Frontal cortex (tissue), 4 donors: ENCODE results near the gene CHAD. TPM values are rescaled to one million over a fixed set of nuclear protein-coding genes. Genes with fewer than 3 reads are reported as not detected.

Experiments used
- DNase-seq, 2 donors: peaks; one replicate each; pipeline ENCODE4 v3.0.0; 2012; ENCODE audit warnings: low spot score in 2 of 2
- FAIRE-seq: peaks from 2 replicates; lab custom pipeline; 2012; peaks lifted over from hg19 to GRCh38; lab: Jason Lieb, UNC
- total RNA-seq: library from RNA; depleted of rRNA; stranded (reverse); fragments of >200 nt; gene quantifications from one replicate; pipeline ENCODE4 v1.2.3, GENCODE V29; 2014
- donor health status: control.
- donor health status: control.
- donor health status: control.

Gene CHAD
- not detected for total RNA-seq

DNA sequence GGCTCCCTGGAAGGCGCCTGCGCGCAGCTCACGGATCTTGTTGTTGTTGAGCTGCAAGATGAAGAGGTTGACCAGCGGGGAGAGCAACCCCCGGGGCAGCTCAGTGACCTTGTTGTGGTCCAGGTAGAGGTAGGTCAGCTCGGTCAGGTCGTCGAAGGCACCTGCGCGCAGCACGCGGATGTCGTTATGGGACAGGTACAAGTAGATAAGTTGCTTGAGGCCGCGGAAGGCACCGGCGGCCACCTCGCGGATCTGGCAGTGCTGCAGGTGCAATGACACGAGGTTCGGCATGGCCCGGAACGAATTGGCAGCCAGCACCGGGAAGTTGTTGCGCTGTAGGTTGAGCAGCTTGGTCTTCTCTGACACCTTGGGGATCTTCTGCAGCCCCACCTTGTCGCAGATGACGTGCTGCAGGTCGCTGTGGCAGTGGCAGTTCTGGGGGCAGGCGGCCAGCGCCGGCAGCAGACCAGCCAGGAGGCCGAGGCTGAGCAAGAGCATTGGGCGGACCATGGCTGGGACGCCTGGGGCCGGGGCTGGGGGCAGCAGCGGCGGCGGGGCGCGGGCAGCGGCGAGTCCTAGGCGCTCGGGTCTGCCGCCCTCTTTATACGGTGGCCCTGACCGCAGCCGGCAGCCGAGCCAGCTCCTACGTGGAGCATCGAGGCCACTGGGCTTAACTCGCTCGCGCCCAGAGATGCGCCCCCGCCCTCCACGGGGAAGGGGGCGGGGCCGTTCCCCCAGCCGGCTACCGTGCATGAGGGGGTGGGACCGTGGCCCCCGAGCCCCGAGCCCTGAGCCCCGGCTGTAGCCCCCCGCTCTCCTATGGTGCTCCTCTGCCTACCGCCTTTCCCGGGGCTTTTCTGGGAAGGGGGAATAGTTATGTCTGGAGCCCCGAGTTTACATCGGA is at the start of gene CHAD:
CHAD (minus strand) TSS at position 577 of the 904 bp plus-strand sequence; CDS start at position 510, 67 bp downstream.
- peak; percentile 40 to 59 for DNase-seq
- FAIRE-seq, result no peak

GRCh38 chr17:50517504-50518383 is 49.1 kb upstream of the CHAD start:
- DNase-seq (no peak), FAIRE-seq (no peak)

DNA sequence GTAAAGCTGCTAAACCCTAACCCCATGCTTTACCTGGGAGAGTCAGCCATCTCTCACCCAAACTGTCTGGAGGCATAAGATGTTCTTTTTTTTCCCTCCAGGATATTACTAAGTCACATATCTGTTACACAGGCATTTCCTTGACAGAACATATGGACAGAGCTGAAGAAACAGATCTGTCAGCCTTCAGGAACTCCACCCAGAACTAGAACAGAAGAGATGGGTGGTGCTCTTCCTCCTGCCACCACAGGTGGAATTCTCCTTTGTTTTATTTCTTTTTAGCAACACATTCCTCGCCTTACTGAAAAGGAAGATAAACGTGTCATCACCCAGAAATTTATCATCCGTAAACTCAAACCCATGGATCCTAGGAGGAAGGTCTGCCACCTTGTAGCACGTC is 48.3 kb upstream of the CHAD start:
- no peak for FAIRE-seq
- DNase-seq, result no peak

- FAIRE-seq, result no peak
- no peak for DNase-seq
These were observed 46.4 kb upstream of the CHAD start for GRCh38 chr17:50514936-50515702.

DNA sequence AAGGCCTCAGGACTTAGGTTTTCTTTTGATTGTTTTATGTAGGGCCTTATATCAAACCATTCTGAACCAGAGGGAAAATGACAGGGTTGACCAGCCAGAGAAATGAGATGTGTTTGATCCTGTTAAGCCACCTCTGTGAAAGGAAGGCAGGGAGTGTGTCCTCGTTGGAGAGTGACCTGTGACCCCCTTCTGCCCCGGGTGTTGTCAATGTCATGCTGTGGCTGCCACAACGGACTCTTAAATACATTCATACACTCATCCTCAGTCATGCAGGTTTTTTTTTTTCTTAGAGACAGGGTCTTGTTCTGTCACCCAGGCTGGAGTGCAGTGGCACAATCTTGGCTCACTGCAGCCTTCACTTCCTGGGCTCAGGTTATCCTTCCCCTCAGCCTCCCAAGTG is 45.7 kb upstream of the CHAD start:
- FAIRE-seq, result no peak
- DNase-seq, result no peak

DNA sequence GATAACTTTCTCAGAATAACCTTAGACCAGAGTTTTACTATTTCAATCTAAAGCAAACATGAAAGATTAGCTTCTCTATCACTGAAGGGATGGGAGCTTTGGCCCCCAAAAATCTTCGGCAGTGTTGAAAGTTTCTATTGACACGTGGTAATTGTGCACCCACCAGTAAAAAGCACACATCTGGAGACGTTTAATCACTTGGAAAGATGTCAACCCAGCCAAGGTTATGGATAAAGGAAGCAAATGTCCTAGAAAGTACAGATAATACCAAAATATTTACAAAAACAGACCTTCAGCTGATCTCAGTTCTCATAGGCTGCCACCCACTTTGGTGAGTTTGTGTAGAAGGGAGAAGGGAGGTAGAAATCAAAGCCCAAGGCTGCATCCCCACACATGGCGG is 44.8 kb upstream of the CHAD start:
- DNase-seq, result no peak
- FAIRE-seq, result no peak

GRCh38 chr17:50511058-50511457 is 42.4 kb upstream of the CHAD start:
- no peak for DNase-seq
- FAIRE-seq, result no peak

GRCh38 chr17:50508573-50509460 is 40.1 kb upstream of the CHAD start:
- FAIRE-seq (no peak), DNase-seq (no peak)

- no peak for FAIRE-seq
- peak; percentile 76 to 93 for DNase-seq
These were observed 39.3 kb upstream of the CHAD start, which contains the start of gene MYCBPAP for GRCh38 chr17:50507871-50508572. Gene MYCBPAP, plus strand, starts transcription at chr17:50508439. Its CDS starts 236 bp downstream, at chr17:50508675.

GRCh38 chr17:50506298-50506697 is 37.6 kb upstream of the CHAD start:
- FAIRE-seq, result no peak
- DNase-seq, result no peak

DNA sequence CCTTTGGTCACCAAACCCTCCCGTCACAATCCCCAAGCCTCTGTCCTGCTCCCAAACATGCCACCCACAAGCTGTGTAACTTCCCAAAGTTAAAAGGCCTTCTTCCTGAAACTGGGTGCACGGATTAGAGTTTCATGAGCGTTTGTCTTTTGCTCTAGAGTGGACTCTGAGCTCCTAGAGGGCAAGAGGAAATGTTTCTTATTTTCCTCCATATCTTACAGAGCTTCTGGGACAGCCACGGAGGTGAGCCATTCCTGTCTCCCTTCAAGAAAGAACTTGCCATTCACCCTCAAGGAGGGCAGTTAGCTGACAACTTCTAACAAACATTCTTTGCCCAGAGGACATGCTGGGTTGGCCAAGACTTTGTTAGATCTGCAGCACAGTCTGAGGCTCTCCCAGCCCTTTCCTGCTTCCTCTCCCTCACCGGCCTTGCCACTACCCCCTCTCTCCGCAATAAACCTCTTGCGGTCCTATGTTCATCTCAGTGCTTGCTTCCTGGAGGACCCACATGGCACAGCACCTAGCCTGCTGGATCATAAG is 37.0 kb upstream of the CHAD start:
- no peak for FAIRE-seq

GRCh38 chr17:50502301-50502990 is 33.8 kb upstream of the CHAD start:
- DNase-seq, result no peak
- no peak for FAIRE-seq

More for the DNA sequence above, 37.0 kb upstream of the CHAD start:
- no peak for DNase-seq

DNA sequence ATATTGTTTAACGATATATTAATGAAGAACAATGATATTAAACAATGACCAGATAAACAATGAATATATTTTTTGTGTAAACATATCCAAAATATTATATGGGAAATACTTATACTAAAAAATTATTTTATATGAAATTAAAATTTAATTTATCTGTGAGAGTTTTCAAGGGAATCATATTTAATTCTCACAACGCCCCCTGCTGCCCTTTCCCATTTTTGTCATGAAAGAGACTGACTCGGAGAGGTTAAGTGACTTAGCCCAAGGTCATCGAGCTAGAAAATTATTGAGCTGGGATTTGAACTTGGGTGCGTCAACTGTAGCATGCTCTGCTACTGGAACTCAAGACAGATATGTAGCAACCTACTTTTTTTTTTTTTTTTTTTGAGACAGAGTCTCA is 32.4 kb upstream of the CHAD start:
- FAIRE-seq (peak; percentile 17), DNase-seq (no peak)

- no peak for DNase-seq
- no peak for FAIRE-seq
These were observed 31.0 kb upstream of the CHAD start for GRCh38 chr17:50499721-50500120.

GRCh38 chr17:50499270-50499669 is 30.6 kb upstream of the CHAD start:
- no peak for DNase-seq
- FAIRE-seq, result no peak

- FAIRE-seq (no peak), DNase-seq (no peak)
These were observed 29.6 kb upstream of the CHAD start for GRCh38 chr17:50498021-50498874.

DNA sequence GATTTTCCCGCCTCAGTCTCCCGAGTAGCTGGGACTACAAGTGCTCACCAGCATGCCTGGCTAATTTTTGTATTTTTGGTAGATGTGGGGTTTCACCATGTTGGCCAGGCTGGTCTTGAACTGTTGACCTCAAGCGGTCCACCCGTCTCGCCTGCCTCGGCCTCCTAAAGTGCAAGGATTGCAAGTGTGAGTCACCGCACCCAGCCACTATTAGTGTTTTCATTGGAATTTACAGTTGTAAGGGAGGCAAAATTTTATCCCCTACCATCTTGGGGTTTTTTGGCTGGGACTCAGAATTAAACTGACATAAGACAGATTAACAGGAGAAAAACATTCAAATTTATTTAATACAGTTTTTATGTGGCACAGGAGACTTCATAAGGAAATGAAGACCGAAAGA is 27.2 kb upstream of the CHAD start:
- DNase-seq, result no peak
- no peak for FAIRE-seq
